ENCODE results near the gene LINGO1. TPM values are rescaled to one million over a fixed set of nuclear protein-coding genes. Genes with fewer than 3 reads are reported as not detected.

The LINGO1 gene
- total RNA-seq, 6 experiments from 2014 or later = 0.31 to 1.2 (median 0.39) TPM

GRCh38 chr15:77610731-77611130 lies 22.0 kb downstream of the LINGO1 start:
- Histone ChIP-seq H3K9me3 (no peaks in the 10 kb centered on the region), H3K27ac (no peak overlapping the region), H3K4me1 (no peaks in the 10 kb centered on the region), H3K36me3 (no peaks in the 10 kb centered on the region), H3K27me3 (no peaks in the 10 kb centered on the region), H3K4me3 (no peak overlapping the region)
- no peak for ATAC-seq
- TF ChIP-seq POLR2A (IDR thresholded peaks at IDR 0.05) = no peak
- TF ChIP-seq, protein P1, sequence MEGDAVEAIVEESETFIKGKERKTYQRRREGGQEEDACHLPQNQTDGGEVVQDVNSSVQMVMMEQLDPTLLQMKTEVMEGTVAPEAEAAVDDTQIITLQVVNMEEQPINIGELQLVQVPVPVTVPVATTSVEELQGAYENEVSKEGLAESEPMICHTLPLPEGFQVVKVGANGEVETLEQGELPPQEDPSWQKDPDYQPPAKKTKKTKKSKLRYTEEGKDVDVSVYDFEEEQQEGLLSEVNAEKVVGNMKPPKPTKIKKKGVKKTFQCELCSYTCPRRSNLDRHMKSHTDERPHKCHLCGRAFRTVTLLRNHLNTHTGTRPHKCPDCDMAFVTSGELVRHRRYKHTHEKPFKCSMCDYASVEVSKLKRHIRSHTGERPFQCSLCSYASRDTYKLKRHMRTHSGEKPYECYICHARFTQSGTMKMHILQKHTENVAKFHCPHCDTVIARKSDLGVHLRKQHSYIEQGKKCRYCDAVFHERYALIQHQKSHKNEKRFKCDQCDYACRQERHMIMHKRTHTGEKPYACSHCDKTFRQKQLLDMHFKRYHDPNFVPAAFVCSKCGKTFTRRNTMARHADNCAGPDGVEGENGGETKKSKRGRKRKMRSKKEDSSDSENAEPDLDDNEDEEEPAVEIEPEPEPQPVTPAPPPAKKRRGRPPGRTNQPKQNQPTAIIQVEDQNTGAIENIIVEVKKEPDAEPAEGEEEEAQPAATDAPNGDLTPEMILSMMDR (IDR thresholded peaks at IDR 0.05) = no peak
- 62% methylated on average over 3 of the region's 9 CpGs for WGBS (ENCODE audit: insufficient coverage, low coverage, low lambda C conversion rate, missing lambda C conversion rate)
- intact Hi-C loops (cut with DNase I) = no loop called here
- DNase-seq = no peak

DNA sequence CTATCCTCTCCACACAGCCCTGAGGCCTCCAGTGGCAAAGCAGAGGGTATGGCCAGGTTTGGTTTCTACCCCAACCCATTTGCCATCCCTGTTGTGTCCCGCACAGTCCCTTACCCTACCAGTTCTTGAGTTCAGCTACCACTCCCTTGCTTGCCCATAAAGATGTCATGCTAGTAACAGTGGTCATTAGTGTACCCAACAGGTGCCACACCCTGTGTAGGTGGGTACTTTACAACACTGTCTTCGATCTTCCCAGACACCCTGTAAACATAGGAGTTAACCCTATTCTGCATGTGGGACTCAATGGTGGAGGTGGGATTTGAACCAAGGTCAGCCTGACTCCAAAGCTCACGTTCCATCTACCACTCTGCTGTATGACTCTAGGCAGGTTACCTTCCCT lies 23.2 kb downstream of the LINGO1 start:
- no peak overlapping the region for H3K27ac ChIP-seq
- 71% methylated on average over 3 of the region's 3 CpGs for WGBS (ENCODE audit: insufficient coverage, low coverage, low lambda C conversion rate, missing lambda C conversion rate)
- ATAC-seq (no peak), DNase-seq (no peak)
- H3K4me3 ChIP-seq = no peak overlapping the region
- H3K36me3 ChIP-seq = no peaks in the 10 kb centered on the region
- TF ChIP-seq POLR2A (IDR thresholded peaks at IDR 0.05) = no peak
- TF ChIP-seq, protein P1 (IDR thresholded peaks at IDR 0.05) = no peak
- no peaks in the 10 kb centered on the region for H3K4me1 ChIP-seq
- H3K9me3 ChIP-seq = no peaks in the 10 kb centered on the region
- no peaks in the 10 kb centered on the region for H3K27me3 ChIP-seq
- intact Hi-C loops (cut with DNase I) = no loop called here

GRCh38 chr15:77608774-77609173 lies 23.9 kb downstream of the LINGO1 start:
- no peak for DNase-seq
- no peaks in the 10 kb centered on the region for H3K27me3 ChIP-seq
- no peak for ATAC-seq
- WGBS (ENCODE audit: insufficient coverage, low coverage, low lambda C conversion rate, missing lambda C conversion rate) = 64% methylated on average over 4 of the region's 6 CpGs
- TF ChIP-seq POLR2A (IDR thresholded peaks at IDR 0.05) = no peak
- TF ChIP-seq, protein P1 (IDR thresholded peaks at IDR 0.05) = no peak
- H3K36me3 ChIP-seq = no peaks in the 10 kb centered on the region
- no peak overlapping the region for H3K27ac ChIP-seq
- no peak overlapping the region for H3K4me3 ChIP-seq
- no peaks in the 10 kb centered on the region for H3K4me1 ChIP-seq
- intact Hi-C loops (cut with DNase I) = no loop called here
- H3K9me3 ChIP-seq = no peaks in the 10 kb centered on the region

DNA sequence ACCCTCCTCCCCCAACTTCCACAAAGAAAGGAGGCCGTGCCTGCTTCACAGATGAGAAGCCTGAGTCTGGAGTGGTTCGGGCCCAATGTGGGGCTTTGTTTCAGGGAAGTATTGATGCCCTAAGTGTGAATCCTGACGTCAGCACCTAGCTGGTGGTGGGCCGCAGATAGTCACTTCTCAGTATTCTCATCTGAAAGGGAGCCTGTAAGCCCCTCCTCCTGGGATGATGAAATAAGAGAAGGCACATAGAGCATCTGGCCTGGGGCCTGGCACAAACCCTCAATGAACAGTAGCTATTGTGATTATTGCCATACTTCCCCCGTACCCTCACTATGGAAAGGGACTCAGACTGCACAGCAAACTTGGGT lies 24.8 kb downstream of the LINGO1 start:
- H3K27me3 ChIP-seq = no peaks in the 10 kb centered on the region
- H3K4me3 ChIP-seq = no peak overlapping the region
- no peaks in the 10 kb centered on the region for H3K4me1 ChIP-seq
- intact Hi-C loops (cut with DNase I) = no loop called here
- H3K9me3 ChIP-seq = no peaks in the 10 kb centered on the region
- DNase-seq (no peak), ATAC-seq (no peak)
- H3K36me3 ChIP-seq = no peaks in the 10 kb centered on the region
- TF ChIP-seq, protein P1 (IDR thresholded peaks at IDR 0.05) = no peak
- no peak for TF ChIP-seq POLR2A (IDR thresholded peaks at IDR 0.05)
- WGBS (ENCODE audit: insufficient coverage, low coverage, low lambda C conversion rate, missing lambda C conversion rate) = 67% methylated on average over 1 of the region's 5 CpGs
- no peak overlapping the region for H3K27ac ChIP-seq

Data from right lobe of liver (tissue), 6 donors.